HFFc6 (cell line): ENCODE data around the gene WARS2. TPM values are rescaled to one million over a fixed set of nuclear protein-coding genes. Genes with fewer than 3 reads are reported as not detected.
"Not testable (repeated sequence)": the region's sequence is repeated elsewhere in the genome, so short reads cannot be mapped to it uniquely, and the experiment has no call there.

ENCODE experiments used
- DNase-seq: peaks from one replicate; pipeline ENCODE4 v3.0.0-alpha.2; 2018
- H3K27ac Mint-ChIP-seq: 2 replicates; pipeline ENCODE4 v1.8.0; 2020; ENCODE audit warnings: mild to moderate bottlenecking, mixed read lengths
- H3K27me3 Mint-ChIP-seq: 2 replicates; pipeline ENCODE4 v1.8.0; 2021; ENCODE audit warnings: mild to moderate bottlenecking, moderate library complexity, mixed read lengths; ENCODE audit not compliant: insufficient read depth
- H3K36me3 Mint-ChIP-seq: 2 replicates; pipeline ENCODE4 v1.8.0; 2021; ENCODE audit warnings: low read depth, mixed read lengths
- H3K4me1 Mint-ChIP-seq: 2 replicates; pipeline ENCODE4 v1.8.0; 2020; ENCODE audit warnings: low read depth, mixed read lengths
- H3K4me3 Mint-ChIP-seq: 2 replicates; pipeline ENCODE4 v1.8.0; 2020; ENCODE audit warnings: mild to moderate bottlenecking, moderate library complexity, mixed read lengths
- H3K9me3 Mint-ChIP-seq: 2 replicates; pipeline ENCODE4 v1.8.0; 2020; ENCODE audit warnings: mild to moderate bottlenecking, mixed read lengths
- CTCF ChIP-seq: fragments of 200-600 bp; sonication (generic); IDR thresholded peaks from 2 replicates; pipeline ENCODE4 v1.5.0; 2021; ENCODE audit warnings: antibody characterized with exemption, mild to moderate bottlenecking
- total RNA-seq, 6 experiments: library from RNA; stranded (reverse); fragmentation: NEBNext Ultra II Directional; extraction: Animal tissue kit (Norgen Biotek cat#: 25700); gene quantifications; 2 replicates in 1 of 6; 3 replicates in 5 of 6; pipeline ENCODE4 v1.2.3, GENCODE V29; 2021

The WARS2 gene
- total RNA-seq, 6 experiments from 2014 or later: 10.5 to 14.8 (median 12.9) TPM

- H3K27me3 Mint-ChIP-seq: no peaks in the 10 kb centered on the region
- no peak for TF ChIP-seq CTCF
- H3K9me3 Mint-ChIP-seq: no peaks in the 10 kb centered on the region
- H3K4me1 Mint-ChIP-seq: peaks cover 46% of the 10 kb centered on the region
- peaks cover 8% of the 10 kb centered on the region; the same call in 1 of the 2 replicates for H3K36me3 Mint-ChIP-seq
- no peak overlapping the region for H3K27ac Mint-ChIP-seq
- no peak overlapping the region for H3K4me3 Mint-ChIP-seq
- DNase-seq: no peak
These were observed 1.1 kb downstream of the WARS2 start for GRCh38 chr1:119139403-119139802.

- Mint-ChIP-seq H3K4me1 (peaks cover 67% of the 10 kb centered on the region), H3K27me3 (no peaks in the 10 kb centered on the region), H3K4me3 (peak overlapping the region; percentile 23; the same call in 1 of the 2 replicates), H3K9me3 (no peaks in the 10 kb centered on the region), H3K27ac (peak overlapping the region; percentile 29; the same call in 1 of the 2 replicates), H3K36me3 (peaks cover 13% of the 10 kb centered on the region; the same call in 1 of the 2 replicates)
- peak; percentile 16 for DNase-seq
- no peak for TF ChIP-seq CTCF
These were observed 4.1 kb downstream of the WARS2 start for GRCh38 chr1:119136401-119136800.

- no peaks in the 10 kb centered on the region for H3K27me3 Mint-ChIP-seq
- DNase-seq: peak; percentile 43
- TF ChIP-seq CTCF: no peak
- peaks cover 9% of the 10 kb centered on the region; the same call in 1 of the 2 replicates for H3K36me3 Mint-ChIP-seq
- no peaks in the 10 kb centered on the region for H3K9me3 Mint-ChIP-seq
- H3K4me3 Mint-ChIP-seq: peak overlapping the region; percentile 70
- peak overlapping the region; percentile 91 for H3K27ac Mint-ChIP-seq
- peaks cover 62% of the 10 kb centered on the region for H3K4me1 Mint-ChIP-seq
These were observed 6.5 kb downstream of the WARS2 start for GRCh38 chr1:119133987-119134386.

GRCh38 chr1:119132179-119132578 is 8.3 kb downstream of the WARS2 start:
- H3K36me3 Mint-ChIP-seq: peaks cover 9% of the 10 kb centered on the region; the same call in 1 of the 2 replicates
- H3K4me1 Mint-ChIP-seq: peaks cover 55% of the 10 kb centered on the region
- no peak overlapping the region for H3K4me3 Mint-ChIP-seq
- H3K9me3 Mint-ChIP-seq: no peaks in the 10 kb centered on the region
- DNase-seq: no peak
- TF ChIP-seq CTCF: no peak
- no peak overlapping the region for H3K27ac Mint-ChIP-seq
- H3K27me3 Mint-ChIP-seq: no peaks in the 10 kb centered on the region

- Mint-ChIP-seq H3K9me3 (no peaks in the 10 kb centered on the region), H3K4me1 (no peaks in the 10 kb centered on the region; the same call in 1 of the 2 replicates), H3K4me3 (no peak overlapping the region), H3K27ac (no peak overlapping the region), H3K27me3 (peaks cover 2% of the 10 kb centered on the region; the same call in 1 of the 2 replicates), H3K36me3 (peaks cover 5% of the 10 kb centered on the region)
- no peak for TF ChIP-seq CTCF
- DNase-seq: no peak
These were observed 14.6 kb downstream of the WARS2 start for GRCh38 chr1:119125874-119126273.

GRCh38 chr1:119124764-119125163 is 15.7 kb downstream of the WARS2 start:
- Mint-ChIP-seq H3K4me3 (no peak overlapping the region), H3K9me3 (no peaks in the 10 kb centered on the region), H3K4me1 (no peaks in the 10 kb centered on the region), H3K27me3 (peaks cover 2% of the 10 kb centered on the region; the same call in 1 of the 2 replicates), H3K27ac (no peak overlapping the region), H3K36me3 (peaks cover 5% of the 10 kb centered on the region; the same call in 1 of the 2 replicates)
- no peak for TF ChIP-seq CTCF
- DNase-seq: no peak

- DNase-seq, H3K4me3 Mint-ChIP-seq, H3K27me3 Mint-ChIP-seq, H3K9me3 Mint-ChIP-seq, H3K27ac Mint-ChIP-seq, H3K4me1 Mint-ChIP-seq, H3K36me3 Mint-ChIP-seq: not testable (repeated sequence)
These were observed 18.6 kb downstream of the WARS2 start for GRCh38 chr1:119121872-119122271.
